HL-60/S4 treated with retinoic acid at 250 ng/mL for 4 days and 3 days (cell line): ENCODE measurements around the gene NCOR1.
"Not testable (repeated sequence)": the region's sequence is repeated elsewhere in the genome, so short reads cannot be mapped to it uniquely, and the experiment has no call there.

Experiments
- in situ Hi-C: fragments of 300-500 bp; cut with MboI; formaldehyde crosslinking; loops from 2 replicates; pipeline ENCODE4 v1.7.0; 2022; ENCODE audit warnings: low sequenced_read_pairs

NCOR1 gene

GRCh38 chr17:16152326-16152725, 63.0 kb downstream of the NCOR1 start:
- in situ Hi-C loops: not testable (repeated sequence)

GRCh38 chr17:16150251-16150856, 65.0 kb downstream of the NCOR1 start:
- in situ Hi-C loops: no loop called here

- in situ Hi-C loops: no loop called here
These were observed 66.7 kb downstream of the NCOR1 start for GRCh38 chr17:16148596-16148995.

GRCh38 chr17:16145319-16145890, 69.9 kb downstream of the NCOR1 start:
- in situ Hi-C loops: not testable (repeated sequence)

- in situ Hi-C loops: no loop called here
These were observed 73.6 kb downstream of the NCOR1 start for GRCh38 chr17:16141685-16142084.

GRCh38 chr17:16140854-16141253, 74.5 kb downstream of the NCOR1 start:
- in situ Hi-C loops: no loop called here

- in situ Hi-C loops: no loop called here
These were observed 79.9 kb downstream of the NCOR1 start for GRCh38 chr17:16135461-16135860.

- in situ Hi-C loops: no loop called here
These were observed 83.7 kb downstream of the NCOR1 start for GRCh38 chr17:16131593-16131992.

- in situ Hi-C loops: no loop called here
These were observed 85.7 kb downstream of the NCOR1 start for GRCh38 chr17:16129441-16130205.

- in situ Hi-C loops: no loop called here
These were observed 91.8 kb downstream of the NCOR1 start for GRCh38 chr17:16123531-16123930.

GRCh38 chr17:16122697-16123434, 92.5 kb downstream of the NCOR1 start:
- in situ Hi-C loops: no loop called here

GRCh38 chr17:16121915-16122314, 93.4 kb downstream of the NCOR1 start:
- in situ Hi-C loops: no loop called here

- in situ Hi-C loops: no loop called here
These were observed 94.4 kb downstream of the NCOR1 start for GRCh38 chr17:16120937-16121336.

GRCh38 chr17:16117149-16117548, 98.2 kb downstream of the NCOR1 start:
- in situ Hi-C loops: no loop called here

- in situ Hi-C loops: not testable (repeated sequence)
These were observed 100.1 kb downstream of the NCOR1 start for GRCh38 chr17:16115077-16115698.

- in situ Hi-C loops: no loop called here
These were observed 106.5 kb downstream of the NCOR1 start for GRCh38 chr17:16108871-16109270.

- in situ Hi-C loops: no loop called here
These were observed 106.9 kb downstream of the NCOR1 start for GRCh38 chr17:16108386-16108785.

GRCh38 chr17:16107165-16107770, 108.1 kb downstream of the NCOR1 start:
- in situ Hi-C loops: no loop called here

GRCh38 chr17:16106161-16106891, 109.0 kb downstream of the NCOR1 start:
- in situ Hi-C loops: no loop called here

GRCh38 chr17:16104189-16104588, 111.1 kb downstream of the NCOR1 start:
- in situ Hi-C loops: no loop called here
